ENCODE results near the gene SOCS3. TPM values are rescaled to one million over a fixed set of nuclear protein-coding genes. Genes with fewer than 3 reads are reported as not detected.

SOCS3 gene, protein sequence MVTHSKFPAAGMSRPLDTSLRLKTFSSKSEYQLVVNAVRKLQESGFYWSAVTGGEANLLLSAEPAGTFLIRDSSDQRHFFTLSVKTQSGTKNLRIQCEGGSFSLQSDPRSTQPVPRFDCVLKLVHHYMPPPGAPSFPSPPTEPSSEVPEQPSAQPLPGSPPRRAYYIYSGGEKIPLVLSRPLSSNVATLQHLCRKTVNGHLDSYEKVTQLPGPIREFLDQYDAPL
- total RNA-seq = 13.6 to 26.2 TPM (median 14.4 TPM) in 3 replicates
- long read RNA-seq, transcript SOCS3-201 (2 exons, 2,734 nt) = major isoform, 74 of 79 reads
- long read RNA-seq, partial matches to known transcripts = 0 of 79 reads
- long read RNA-seq, other reads (novel, unspliced or antisense) = 5 of 79 reads

DNA sequence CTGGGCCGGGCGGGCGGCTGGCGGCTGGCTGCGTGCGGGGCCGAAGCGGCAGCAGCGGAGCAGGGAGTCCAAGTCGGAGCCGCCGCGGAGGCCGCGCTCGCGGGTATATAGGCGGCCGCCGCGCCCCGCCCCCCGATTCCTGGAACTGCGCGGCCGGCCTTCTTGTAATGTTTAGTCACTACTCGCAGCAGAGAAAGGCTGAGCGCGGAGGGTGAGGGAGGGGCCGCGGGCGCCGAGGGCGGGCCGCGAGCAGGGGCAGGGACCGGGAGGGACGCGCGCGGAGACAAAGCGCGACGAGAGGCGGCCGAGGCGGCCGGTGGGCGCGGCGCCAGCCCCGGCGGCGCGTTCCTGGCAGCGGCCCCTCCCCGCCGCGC is at the start of gene SOCS3:
Gene SOCS3 (minus strand): TSS at position 81 of the 374 bp plus-strand sequence. CDS start 982 bp downstream, outside the sequence.
- H3K27ac Mint-ChIP-seq (ENCODE audit: unreplicated experiment) = peak within 1 kb of the TSS; percentile 74
- H3K27me3 Mint-ChIP-seq (ENCODE audit: low read depth) = no peaks in the 10 kb centered on the region
- peak; percentile 96 for DNase-seq (ENCODE audit: low spot score)
- no peaks in the 10 kb centered on the region for H3K9me3 Mint-ChIP-seq (ENCODE audit: low read depth)
- H3K36me3 Mint-ChIP-seq (ENCODE audit: low read depth) = peaks cover 13% of the 10 kb centered on the region
- TF ChIP-seq, protein P1, sequence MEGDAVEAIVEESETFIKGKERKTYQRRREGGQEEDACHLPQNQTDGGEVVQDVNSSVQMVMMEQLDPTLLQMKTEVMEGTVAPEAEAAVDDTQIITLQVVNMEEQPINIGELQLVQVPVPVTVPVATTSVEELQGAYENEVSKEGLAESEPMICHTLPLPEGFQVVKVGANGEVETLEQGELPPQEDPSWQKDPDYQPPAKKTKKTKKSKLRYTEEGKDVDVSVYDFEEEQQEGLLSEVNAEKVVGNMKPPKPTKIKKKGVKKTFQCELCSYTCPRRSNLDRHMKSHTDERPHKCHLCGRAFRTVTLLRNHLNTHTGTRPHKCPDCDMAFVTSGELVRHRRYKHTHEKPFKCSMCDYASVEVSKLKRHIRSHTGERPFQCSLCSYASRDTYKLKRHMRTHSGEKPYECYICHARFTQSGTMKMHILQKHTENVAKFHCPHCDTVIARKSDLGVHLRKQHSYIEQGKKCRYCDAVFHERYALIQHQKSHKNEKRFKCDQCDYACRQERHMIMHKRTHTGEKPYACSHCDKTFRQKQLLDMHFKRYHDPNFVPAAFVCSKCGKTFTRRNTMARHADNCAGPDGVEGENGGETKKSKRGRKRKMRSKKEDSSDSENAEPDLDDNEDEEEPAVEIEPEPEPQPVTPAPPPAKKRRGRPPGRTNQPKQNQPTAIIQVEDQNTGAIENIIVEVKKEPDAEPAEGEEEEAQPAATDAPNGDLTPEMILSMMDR (IDR thresholded peaks at IDR 0.05) = no peak
- H3K4me3 Mint-ChIP-seq (ENCODE audit: unreplicated experiment) = peak within 1 kb of the TSS; percentile 82
- peaks cover 50% of the 10 kb centered on the region for H3K4me1 Mint-ChIP-seq (ENCODE audit: low read depth)

DNA sequence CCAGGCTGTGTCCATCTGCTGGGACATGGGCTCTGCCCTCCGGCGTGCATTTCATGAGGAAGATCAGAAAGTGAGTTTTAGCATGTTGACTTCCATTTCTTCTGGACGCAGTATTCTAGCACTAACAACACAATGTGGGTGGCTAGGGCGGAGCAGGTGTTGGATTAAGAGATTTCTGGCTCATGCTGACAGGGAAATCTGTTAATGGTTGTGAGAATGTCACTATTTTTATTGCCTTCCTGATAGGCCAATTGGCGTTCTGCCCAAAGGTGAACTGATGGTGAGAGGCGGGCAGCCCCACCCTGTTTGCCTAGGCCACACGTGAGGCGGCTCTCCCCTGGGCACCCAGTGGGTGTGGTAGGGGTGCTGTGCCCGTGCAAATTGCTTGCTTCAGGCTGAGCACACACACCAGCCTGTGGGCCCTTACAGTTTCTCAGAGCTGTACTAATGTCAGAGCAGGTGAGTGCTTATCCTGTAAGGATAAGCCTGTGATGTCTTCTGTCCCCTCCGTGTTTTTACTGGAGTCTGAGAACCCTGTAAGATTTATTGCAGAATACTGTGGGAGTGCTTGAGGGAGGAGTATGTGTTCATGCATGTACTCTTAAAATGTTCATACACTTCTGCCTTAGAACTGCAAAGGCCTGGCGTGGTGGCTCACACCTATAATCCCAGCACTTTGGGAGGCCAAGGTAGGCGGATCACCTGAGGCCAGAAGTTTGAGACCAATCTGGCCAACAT is 49.5 kb upstream of the SOCS3 start:
- H3K27me3 Mint-ChIP-seq (ENCODE audit: low read depth) = no peaks in the 10 kb centered on the region
- DNase-seq (ENCODE audit: low spot score) = no peak
- H3K4me1 Mint-ChIP-seq (ENCODE audit: low read depth) = peaks cover 12% of the 10 kb centered on the region
- no peak overlapping the region for H3K4me3 Mint-ChIP-seq (ENCODE audit: unreplicated experiment)
- no peaks in the 10 kb centered on the region for H3K9me3 Mint-ChIP-seq (ENCODE audit: low read depth)
- H3K27ac Mint-ChIP-seq (ENCODE audit: unreplicated experiment) = no peak overlapping the region
- H3K36me3 Mint-ChIP-seq (ENCODE audit: low read depth) = peaks cover 12% of the 10 kb centered on the region
- TF ChIP-seq, protein P1 (IDR thresholded peaks at IDR 0.05) = no peak

DNA sequence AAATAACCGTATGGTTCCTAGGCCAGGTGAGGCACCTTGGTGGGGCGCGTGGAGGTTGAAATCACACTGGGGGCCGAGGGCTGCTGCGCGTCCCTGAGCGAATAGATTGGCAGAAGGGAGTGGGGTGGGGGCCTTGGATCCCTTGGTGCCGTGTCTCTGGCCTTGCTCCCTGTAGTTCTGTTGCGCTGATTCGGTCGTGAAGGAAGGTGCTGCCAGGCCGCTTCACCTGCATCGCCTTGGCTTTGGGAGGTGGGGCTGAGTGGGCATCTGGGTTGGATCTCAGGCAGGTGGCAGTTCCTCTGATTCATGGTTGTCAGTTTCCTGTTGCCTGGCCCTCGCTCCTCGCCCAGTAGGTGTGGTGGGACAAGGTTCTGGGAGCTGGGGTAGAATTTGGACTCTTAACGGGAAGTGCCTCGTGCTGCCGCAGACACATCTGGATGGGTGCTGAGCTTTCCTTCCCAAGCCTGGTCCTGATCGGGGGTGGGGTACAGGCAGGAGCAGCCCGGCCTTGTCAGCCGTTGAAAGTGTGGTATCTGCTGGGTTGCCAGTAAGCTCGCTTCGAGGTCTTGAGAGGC is 48.7 kb upstream of the SOCS3 start:
- Mint-ChIP-seq H3K36me3 (ENCODE audit: low read depth) (peaks cover 19% of the 10 kb centered on the region), H3K4me1 (ENCODE audit: low read depth) (peaks cover 12% of the 10 kb centered on the region), H3K27ac (ENCODE audit: unreplicated experiment) (no peak overlapping the region), H3K27me3 (ENCODE audit: low read depth) (no peaks in the 10 kb centered on the region), H3K4me3 (ENCODE audit: unreplicated experiment) (no peak overlapping the region), H3K9me3 (ENCODE audit: low read depth) (no peaks in the 10 kb centered on the region)
- no peak for DNase-seq (ENCODE audit: low spot score)
- TF ChIP-seq, protein P1 (IDR thresholded peaks at IDR 0.05) = no peak

DNA sequence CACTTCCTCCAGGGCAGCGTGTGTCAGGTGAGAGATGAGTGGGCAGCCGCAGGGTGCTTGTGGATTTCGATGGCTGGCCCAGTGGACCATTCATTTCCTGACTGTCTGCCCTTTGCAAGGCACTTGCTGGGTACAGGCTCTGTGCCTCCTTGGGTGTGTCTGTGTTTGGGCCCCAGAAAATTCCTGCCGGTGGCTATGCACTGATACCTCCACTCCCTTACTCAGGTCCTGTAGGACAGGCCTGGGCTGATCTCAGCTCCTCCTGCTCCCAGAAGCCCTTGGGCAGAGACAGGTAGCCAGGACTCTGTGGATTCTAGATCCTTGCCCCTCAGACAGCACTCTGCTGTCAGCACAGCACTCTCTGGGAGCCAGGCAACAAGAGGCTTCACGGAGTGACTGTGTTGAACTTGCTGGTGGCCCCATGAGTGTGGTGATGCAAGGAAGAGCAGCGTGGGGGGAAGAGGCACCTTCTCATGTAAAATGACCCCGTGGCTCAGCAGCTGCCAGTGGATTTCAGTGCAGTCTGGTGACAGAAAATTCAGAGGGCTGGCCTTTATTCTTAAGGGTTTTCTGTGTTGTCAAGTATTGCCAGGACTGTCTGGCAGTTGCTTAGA is 47.6 kb upstream of the SOCS3 start:
- TF ChIP-seq, protein P1 (IDR thresholded peaks at IDR 0.05) = no peak
- Mint-ChIP-seq H3K9me3 (ENCODE audit: low read depth) (no peaks in the 10 kb centered on the region), H3K4me3 (ENCODE audit: unreplicated experiment) (no peak overlapping the region), H3K4me1 (ENCODE audit: low read depth) (peaks cover 10% of the 10 kb centered on the region), H3K27me3 (ENCODE audit: low read depth) (no peaks in the 10 kb centered on the region), H3K27ac (ENCODE audit: unreplicated experiment) (no peak overlapping the region), H3K36me3 (ENCODE audit: low read depth) (peaks cover 24% of the 10 kb centered on the region)
- DNase-seq (ENCODE audit: low spot score) = no peak

DNA sequence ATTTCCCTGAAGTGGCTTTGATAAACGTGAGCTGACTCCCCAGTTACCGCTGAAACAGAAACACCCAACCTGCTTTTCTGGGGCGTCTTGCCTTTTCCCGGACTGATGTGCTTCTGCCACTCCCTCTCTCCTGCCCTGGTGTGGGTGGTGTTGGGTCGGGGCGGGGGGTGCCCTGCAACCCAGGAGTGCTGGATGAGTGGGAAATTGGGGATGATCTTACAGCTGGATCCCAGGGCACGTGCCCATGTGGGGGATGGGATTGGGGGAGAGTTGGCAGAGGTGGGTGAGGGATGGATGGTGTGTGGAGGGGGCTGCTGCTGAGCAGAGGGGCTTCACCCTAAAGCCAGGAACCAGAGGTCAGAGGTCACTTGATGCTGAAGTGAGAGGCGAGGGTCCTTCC is 47.0 kb upstream of the SOCS3 start:
- TF ChIP-seq, protein P1 (IDR thresholded peaks at IDR 0.05) = no peak
- H3K36me3 Mint-ChIP-seq (ENCODE audit: low read depth) = peaks cover 27% of the 10 kb centered on the region
- no peaks in the 10 kb centered on the region for H3K9me3 Mint-ChIP-seq (ENCODE audit: low read depth)
- no peak overlapping the region for H3K4me3 Mint-ChIP-seq (ENCODE audit: unreplicated experiment)
- H3K27ac Mint-ChIP-seq (ENCODE audit: unreplicated experiment) = no peak overlapping the region
- DNase-seq (ENCODE audit: low spot score) = no peak
- H3K27me3 Mint-ChIP-seq (ENCODE audit: low read depth) = no peaks in the 10 kb centered on the region
- H3K4me1 Mint-ChIP-seq (ENCODE audit: low read depth) = peaks cover 9% of the 10 kb centered on the region

Measured in chondrocyte (in vitro differentiated cells).